T-helper 2 cell treated with Interferon-gamma antibody and Interleukin-4, amounts not matched to agents 5 μg/mL and 100 μg/mL, for 36 hours (primary cell): Measurements from ENCODE around the gene GGPS1.
"Not testable (repeated sequence)": the region's sequence is repeated elsewhere in the genome, so short reads cannot be mapped to it uniquely, and the experiment has no call there.

Experiments used
- DNase-seq: peaks from one replicate; pipeline ENCODE4 v3.0.0; 2021; ENCODE audit warnings: low spot score
- H3K27ac Mint-ChIP-seq: one replicate; pipeline ENCODE4 v1.8.0; 2021; ENCODE audit warnings: mild to moderate bottlenecking, mixed read lengths
- H3K27me3 Mint-ChIP-seq: one replicate; pipeline ENCODE4 v1.8.0; 2021; ENCODE audit warnings: low read depth, mixed read lengths
- H3K36me3 Mint-ChIP-seq: one replicate; pipeline ENCODE4 v1.8.0; 2021; ENCODE audit warnings: low read depth, mixed read lengths
- H3K4me1 Mint-ChIP-seq: one replicate; pipeline ENCODE4 v1.8.0; 2021; ENCODE audit warnings: low read depth, mixed read lengths
- H3K4me3 Mint-ChIP-seq: one replicate; pipeline ENCODE4 v1.8.0; 2022; ENCODE audit warnings: mild to moderate bottlenecking, moderate library complexity, mixed read lengths
- H3K9me3 Mint-ChIP-seq: one replicate; pipeline ENCODE4 v1.8.0; 2021; ENCODE audit warnings: mixed read lengths

The GGPS1 gene

GRCh38 chr1:235369802-235370201 lies 41.4 kb downstream of the GGPS1 start:
- DNase-seq: no peak
- Mint-ChIP-seq H3K4me1 (peaks cover 20% of the 10 kb centered on the region), H3K9me3 (no peaks in the 10 kb centered on the region), H3K27me3 (no peaks in the 10 kb centered on the region), H3K36me3 (peaks cover 5% of the 10 kb centered on the region), H3K27ac (no peak overlapping the region), H3K4me3 (peak overlapping the region; percentile 14)

DNA sequence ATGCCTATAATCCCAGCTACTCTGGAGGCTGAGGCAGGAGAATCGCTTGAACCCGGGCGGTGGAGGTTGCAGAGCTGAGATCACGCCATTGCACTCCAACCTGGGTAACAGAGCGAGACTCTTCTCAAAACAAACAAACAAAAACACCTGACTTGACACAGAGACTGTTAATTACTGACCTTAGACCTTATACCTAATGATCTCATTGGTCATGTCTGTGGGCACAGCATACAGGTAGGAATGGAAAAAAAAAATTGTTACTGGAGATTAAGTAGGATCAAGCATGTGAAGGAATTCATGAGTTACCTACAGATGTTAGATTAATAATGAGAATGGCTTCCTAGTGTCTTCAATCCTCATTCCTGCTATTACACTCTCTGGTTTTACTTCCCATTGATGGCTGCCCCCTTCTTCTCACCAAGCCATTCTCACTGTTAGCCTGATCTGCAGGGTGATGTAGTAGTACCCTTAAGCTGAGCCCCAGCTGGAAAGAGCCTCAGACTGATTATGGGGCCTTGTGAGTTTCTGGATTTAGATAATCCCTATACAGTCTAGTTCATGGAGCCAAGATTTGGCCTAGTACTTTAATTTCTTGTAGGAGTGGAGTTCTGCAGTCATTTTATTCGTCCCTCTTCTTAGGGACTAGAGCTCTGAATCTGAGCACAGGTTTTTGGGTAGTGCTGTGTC lies 47.7 kb downstream of the GGPS1 start:
- no peaks in the 10 kb centered on the region for H3K27me3 Mint-ChIP-seq
- H3K4me1 Mint-ChIP-seq: no peaks in the 10 kb centered on the region
- no peaks in the 10 kb centered on the region for H3K9me3 Mint-ChIP-seq
- no peak overlapping the region for H3K4me3 Mint-ChIP-seq
- H3K27ac Mint-ChIP-seq: no peak overlapping the region
- peaks cover 14% of the 10 kb centered on the region for H3K36me3 Mint-ChIP-seq
- no peak for DNase-seq

DNA sequence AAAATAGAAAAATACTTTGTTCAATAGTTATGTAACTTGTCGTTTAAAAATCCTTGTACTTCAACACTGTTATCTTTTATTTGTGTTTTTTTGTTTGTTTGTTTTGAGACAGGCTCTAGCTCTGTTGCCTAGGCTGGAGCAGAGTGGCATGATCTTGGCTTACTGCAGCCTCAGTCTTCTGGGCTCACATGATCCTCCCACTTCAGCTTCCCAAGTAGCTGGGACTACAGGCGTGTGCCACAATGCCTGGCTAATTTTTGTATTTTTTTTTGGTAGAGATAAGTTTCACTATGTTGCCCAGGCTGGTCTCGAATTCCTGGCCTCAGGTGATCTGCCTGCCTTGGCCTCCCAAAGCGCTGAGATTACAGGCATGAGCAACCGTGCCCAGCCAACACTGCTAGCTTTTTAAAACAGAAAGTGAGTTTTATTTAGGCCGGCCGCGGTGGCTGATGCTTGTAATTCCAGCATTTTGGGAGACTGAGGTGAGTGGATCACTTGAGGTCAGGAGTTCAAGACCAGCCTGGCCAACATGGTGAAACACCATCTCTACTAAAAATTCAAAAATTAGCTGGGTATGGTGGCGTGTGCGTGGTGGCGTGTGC lies 49.9 kb downstream of the GGPS1 start:
- H3K4me3 Mint-ChIP-seq, H3K9me3 Mint-ChIP-seq, H3K4me1 Mint-ChIP-seq, DNase-seq, H3K27me3 Mint-ChIP-seq, H3K27ac Mint-ChIP-seq: not testable (repeated sequence)
- H3K36me3 Mint-ChIP-seq: peaks cover 21% of the 10 kb centered on the region

DNA sequence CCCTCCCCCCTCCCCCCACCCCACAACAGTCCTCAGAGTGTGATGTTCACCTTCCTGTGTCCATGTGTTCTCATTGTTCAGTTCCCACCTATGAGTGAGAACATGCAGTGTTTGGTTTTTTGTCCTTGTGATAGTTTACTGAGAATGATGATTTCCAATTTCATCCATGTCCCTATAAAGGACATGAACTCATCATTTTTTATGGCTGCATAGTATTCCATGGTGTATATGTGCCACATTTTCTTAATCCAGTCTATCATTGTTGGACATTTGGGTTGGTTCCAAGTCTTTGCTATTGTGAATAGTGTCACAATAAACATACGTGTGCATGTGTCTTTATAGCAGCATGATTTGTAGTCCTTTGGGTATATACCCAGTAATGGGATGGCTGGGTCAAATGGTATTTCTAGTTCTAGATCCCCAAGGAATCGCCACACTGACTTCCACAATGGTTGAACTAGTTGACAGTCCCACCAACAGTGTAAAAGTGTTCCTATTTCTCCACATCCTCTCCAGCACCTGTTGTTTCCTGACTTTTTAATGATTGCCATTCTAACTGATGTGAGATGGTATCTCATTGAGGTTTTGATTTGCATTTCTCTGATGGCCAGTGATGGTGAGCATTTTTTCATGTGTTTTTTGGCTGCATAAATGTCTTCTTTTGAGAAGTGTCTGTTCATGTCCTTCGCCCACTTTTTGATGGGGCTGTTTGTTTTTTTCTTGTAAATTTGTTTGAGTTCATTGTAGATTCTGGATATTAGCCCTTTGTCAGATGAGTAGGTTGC lies 53.8 kb downstream of the GGPS1 start:
- DNase-seq, H3K27me3 Mint-ChIP-seq, H3K4me3 Mint-ChIP-seq, H3K9me3 Mint-ChIP-seq, H3K27ac Mint-ChIP-seq, H3K4me1 Mint-ChIP-seq: not testable (repeated sequence)
- H3K36me3 Mint-ChIP-seq: peaks cover 29% of the 10 kb centered on the region

DNA sequence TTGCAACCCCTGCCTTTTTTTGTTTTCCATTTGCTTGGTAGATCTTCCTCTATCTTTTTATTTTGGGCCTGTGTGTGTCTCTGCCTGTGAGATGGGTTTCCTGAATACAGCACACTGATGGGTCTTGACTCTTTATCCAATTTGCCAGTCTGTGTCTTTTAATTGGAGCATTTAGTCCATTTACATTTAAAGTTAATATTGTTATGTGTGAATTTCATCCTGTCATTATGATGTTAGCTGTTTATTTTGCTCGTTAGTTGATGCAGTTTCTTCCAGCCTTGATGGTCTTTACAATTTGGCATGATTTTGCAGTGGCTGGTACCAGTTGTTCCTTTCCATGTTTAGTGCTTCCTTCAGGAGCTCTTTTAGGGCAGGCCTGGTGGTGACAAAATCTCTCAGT lies 57.3 kb downstream of the GGPS1 start:
- H3K4me3 Mint-ChIP-seq, DNase-seq, H3K4me1 Mint-ChIP-seq, H3K27ac Mint-ChIP-seq, H3K27me3 Mint-ChIP-seq, H3K9me3 Mint-ChIP-seq: not testable (repeated sequence)
- H3K36me3 Mint-ChIP-seq: peaks cover 31% of the 10 kb centered on the region

DNA sequence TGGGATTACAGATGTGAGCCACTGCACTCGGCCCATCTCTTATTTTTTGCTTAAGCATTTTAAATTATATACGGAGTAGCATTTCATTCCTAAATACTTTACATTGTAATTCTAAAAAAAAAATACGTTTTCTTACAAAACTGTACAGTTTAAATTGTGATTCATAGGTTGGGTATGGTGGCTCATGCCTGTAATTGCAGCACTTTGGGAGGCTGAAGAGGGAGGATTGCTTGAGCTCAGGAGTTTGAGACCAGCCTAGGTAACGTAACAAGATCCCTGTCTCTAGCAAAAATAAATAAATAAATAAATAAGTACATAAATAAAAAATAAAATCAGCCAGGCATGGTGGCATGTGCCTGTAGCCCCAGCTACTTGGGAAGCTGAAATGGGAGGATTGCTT lies 63.5 kb downstream of the GGPS1 start:
- Mint-ChIP-seq H3K4me1 (no peaks in the 10 kb centered on the region), H3K36me3 (peaks cover 7% of the 10 kb centered on the region), H3K27me3 (no peaks in the 10 kb centered on the region), H3K27ac (no peak overlapping the region), H3K9me3 (peaks cover 6% of the 10 kb centered on the region), H3K4me3 (no peak overlapping the region)
- no peak for DNase-seq
